ENCODE measurements around the gene INVS.
A peak's percentile ranks its signal among the peaks of the same experiment; 100 is the strongest.

The INVS gene

GRCh38 chr9:100084128-100084453, 15.0 kb upstream of the INVS start:
- DNase-seq (ENCODE audit: low read depth): no peak
- no peak overlapping the region for H3K4me3 ChIP-seq (replicated peaks; ENCODE audit: low read depth, low read length)
- no peak for TF ChIP-seq CTCF (IDR thresholded peaks at IDR 0.05; ENCODE audit: low read length, missing control alignments)

DNA sequence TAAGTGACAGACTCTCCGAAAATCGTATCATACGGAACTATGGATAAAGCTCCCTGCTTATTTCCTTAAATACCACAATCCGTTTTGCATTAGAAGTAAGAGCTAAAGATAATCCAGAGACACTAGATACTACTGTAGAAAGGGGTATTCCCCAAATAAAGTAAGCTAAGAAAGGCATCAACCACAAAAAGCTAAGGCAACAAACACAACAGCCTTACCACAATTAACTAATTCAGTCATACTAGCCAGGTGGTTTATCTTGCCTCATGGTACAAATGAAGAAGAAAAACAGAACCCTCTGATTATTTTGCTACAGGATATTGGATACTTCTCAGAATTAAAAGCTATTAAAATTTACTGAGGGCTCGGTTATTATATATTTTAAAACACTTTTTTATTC, 14.3 kb upstream of the INVS start:
- H3K4me3 ChIP-seq (replicated peaks; ENCODE audit: low read depth, low read length): no peak overlapping the region
- no peak for DNase-seq (ENCODE audit: low read depth)
- TF ChIP-seq CTCF (IDR thresholded peaks at IDR 0.05; ENCODE audit: low read length, missing control alignments): no peak

DNA sequence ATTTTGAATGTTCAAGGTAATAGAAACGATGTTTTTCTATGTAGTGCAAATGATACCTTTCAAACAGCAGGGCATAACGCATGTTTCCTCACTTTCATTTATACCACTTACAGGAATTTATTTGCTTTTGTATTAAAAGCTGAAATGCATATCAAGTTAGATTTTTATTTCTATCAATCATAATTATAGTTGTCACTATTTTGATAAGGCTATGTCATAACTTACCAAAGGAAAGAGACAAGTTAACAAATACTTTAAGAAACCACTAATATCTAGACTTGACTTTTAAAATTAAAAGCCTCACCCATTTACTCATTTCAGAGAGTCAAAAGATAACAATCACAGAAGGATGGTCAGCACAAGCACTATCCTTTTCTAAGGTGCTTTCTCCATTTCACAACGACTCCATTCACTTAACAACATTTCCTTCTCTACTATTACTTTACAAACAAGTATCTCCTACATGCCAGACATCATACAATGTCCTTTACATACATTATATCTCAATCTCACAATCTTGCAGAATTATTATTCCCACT, 12.9 kb upstream of the INVS start:
- H3K4me3 ChIP-seq (replicated peaks; ENCODE audit: low read depth, low read length): no peak overlapping the region

DNA sequence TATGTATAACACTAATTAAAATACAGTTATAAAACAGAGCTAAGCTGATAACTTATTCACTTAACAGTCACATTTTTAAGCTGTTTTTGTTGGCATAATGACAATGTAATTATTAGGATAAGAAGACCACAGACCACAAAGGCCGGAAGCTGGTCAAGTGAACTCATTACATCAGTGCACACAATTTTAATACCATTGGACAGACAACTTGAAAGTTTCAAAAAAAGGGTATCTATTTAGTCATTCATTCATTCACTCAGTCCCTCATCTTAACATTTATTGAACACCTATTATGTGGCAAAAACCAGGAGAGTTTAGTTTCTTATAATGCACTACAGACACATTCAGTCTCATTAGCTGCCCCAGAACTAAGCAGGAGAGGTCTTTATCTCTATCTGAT, 11.8 kb upstream of the INVS start:
- H3K4me3 ChIP-seq (replicated peaks; ENCODE audit: low read depth, low read length): no peak overlapping the region
- peak; percentile 75 for DNase-seq (ENCODE audit: low read depth)
- no peak for TF ChIP-seq CTCF (IDR thresholded peaks at IDR 0.05; ENCODE audit: low read length, missing control alignments)

More for the DNA sequence above, 12.9 kb upstream of the INVS start:
- no peak for DNase-seq (ENCODE audit: low read depth)
- TF ChIP-seq CTCF (IDR thresholded peaks at IDR 0.05; ENCODE audit: low read length, missing control alignments): no peak

- no peak for DNase-seq (ENCODE audit: low read depth)
- TF ChIP-seq CTCF (IDR thresholded peaks at IDR 0.05; ENCODE audit: low read length, missing control alignments): no peak
- no peak overlapping the region for H3K4me3 ChIP-seq (replicated peaks; ENCODE audit: low read depth, low read length)
Observed at GRCh38 chr9:100088202-100088601, 10.8 kb upstream of the INVS start.

- H3K4me3 ChIP-seq (replicated peaks; ENCODE audit: low read depth, low read length): no peak overlapping the region
- TF ChIP-seq CTCF (IDR thresholded peaks at IDR 0.05; ENCODE audit: low read length, missing control alignments): no peak
- no peak for DNase-seq (ENCODE audit: low read depth)
Observed at GRCh38 chr9:100090880-100091279, 8.2 kb upstream of the INVS start.

DNA sequence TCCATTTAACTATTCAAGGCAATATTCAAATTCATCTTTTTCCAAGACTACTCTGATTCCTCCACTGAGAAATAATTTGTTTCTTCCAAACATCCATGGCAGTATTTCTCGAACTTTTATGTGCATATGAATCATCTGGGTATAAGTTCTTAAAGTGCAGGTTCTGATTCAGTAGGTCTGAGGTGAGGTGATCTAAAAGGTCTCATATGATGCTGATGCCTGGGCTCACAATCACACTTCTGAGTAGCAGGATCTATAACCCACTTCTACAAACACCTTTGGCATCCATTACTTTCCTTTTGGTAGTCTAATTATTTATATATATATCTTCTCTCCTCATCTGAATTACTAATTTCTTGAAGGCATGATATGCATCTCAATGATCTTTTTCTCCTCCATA, 7.4 kb upstream of the INVS start:
- no peak for TF ChIP-seq CTCF (IDR thresholded peaks at IDR 0.05; ENCODE audit: low read length, missing control alignments)
- no peak for DNase-seq (ENCODE audit: low read depth)
- no peak overlapping the region for H3K4me3 ChIP-seq (replicated peaks; ENCODE audit: low read depth, low read length)

Measured in fibroblast of pulmonary artery (primary cell).